Hypothalamus (tissue), 51 donors: ENCODE results near the gene NYNRIN.
"Not testable (repeated sequence)": the region's sequence is repeated elsewhere in the genome, so short reads cannot be mapped to it uniquely, and the experiment has no call there.

Source experiments
- DNase-seq, 51 donors: peaks; one replicate each; lab custom pipeline; 2025; lab: John Stamatoyannopoulos, UW

NYNRIN gene

DNA sequence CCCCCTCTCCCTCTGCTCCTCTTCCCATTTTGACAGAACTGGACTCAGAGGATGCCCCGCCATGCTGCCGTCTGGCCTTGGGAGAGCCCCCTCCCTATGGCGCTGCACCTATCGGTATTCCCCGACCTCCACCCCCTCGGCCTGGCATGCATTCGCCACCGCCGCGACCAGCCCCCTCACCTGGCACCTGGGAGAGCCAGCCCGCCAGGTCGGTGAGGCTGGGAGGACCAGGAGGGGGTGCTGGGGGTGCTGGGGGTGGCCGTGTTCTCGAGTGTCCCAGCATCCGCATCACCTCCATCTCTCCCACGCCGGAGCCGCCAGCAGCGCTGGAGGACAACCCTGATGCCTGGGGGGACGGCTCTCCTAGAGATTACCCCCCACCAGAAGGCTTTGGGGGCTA, 29.3 kb upstream of the NYNRIN start:
- no peak for DNase-seq

DNA sequence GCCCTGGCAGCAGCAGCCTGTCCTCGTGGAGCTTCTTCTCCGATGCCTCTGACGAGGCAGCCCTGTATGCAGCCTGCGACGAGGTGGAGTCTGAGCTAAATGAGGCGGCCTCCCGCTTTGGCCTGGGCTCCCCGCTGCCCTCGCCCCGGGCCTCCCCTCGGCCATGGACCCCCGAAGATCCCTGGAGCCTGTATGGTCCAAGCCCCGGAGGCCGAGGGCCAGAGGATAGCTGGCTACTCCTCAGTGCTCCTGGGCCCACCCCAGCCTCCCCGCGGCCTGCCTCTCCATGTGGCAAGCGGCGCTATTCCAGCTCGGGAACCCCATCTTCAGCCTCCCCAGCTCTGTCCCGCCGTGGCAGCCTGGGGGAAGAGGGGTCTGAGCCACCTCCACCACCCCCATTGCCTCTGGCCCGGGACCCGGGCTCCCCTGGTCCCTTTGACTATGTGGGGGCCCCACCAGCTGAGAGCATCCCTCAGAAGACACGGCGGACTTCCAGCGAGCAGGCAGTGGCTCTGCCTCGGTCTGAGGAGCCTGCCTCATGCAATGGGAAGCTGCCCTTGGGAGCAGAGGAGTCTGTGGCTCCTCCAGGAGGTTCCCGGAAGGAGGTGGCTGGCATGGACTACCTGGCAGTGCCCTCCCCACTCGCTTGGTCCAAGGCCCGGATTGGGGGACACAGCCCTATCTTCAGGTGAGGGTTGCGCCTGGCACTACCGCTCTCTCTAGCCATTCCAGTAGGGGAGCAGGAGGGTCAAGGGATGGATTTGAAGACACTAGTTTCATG, 28.7 kb upstream of the NYNRIN start:
- DNase-seq = no peak

DNA sequence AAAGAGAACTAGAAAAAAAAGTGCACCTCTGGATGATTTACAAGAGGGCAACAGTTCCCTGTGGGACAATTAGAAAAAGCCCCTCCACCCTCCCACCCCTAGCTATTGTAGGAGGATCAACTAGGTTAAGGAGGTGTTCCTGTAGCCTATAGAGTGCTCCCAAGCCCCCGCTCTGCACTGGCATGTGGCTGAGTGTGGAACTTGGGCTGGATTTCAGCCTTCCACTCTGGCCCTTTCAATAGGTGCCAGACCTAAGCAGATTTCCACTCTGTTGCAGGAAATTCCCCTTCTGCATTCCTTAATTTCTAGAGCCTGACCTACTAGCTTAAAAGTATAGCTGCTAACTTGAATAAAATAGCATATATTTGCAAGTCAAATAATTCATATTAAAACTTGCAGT, 28.1 kb upstream of the NYNRIN start:
- DNase-seq = no peak

GRCh38 chr14:24371605-24372004, 27.2 kb upstream of the NYNRIN start:
- not testable (repeated sequence) for DNase-seq

DNA sequence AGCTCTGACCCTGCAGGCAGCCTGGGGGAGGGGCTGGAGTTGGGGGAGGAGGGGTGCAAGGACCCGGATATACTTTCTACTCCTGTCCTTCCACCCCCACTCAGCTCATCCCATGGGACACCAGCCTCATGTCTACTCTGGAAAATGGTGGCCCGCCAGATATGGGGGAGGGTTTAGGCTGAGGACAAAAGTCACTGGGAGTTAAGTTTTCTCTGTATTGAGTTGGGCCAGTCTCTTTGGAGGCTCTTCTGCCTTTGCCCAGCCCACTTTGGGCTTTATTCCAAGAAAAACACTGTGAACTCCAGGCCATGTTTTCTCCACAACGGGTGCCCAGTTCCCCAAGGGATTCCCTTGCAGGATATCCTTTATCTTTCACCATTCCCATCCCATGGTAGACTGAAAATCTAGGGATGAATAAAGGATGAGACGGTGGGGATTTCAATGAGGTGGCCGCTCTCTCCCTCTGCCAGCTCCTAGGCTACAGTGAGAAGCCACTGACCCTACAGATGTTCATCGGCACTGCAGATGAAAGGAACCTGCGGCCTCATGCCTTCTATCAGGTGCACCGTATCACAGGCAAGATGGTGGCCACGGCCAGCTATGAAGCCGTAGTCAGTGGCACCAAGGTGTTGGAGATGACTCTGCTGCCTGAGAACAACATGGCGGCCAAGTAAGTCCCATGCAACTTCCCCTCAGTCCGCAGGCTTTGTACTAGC, 25.9 kb upstream of the NYNRIN start:
- no peak for DNase-seq

GRCh38 chr14:24376448-24377070, 22.2 kb upstream of the NYNRIN start:
- no peak for DNase-seq

- no peak for DNase-seq
Observed at GRCh38 chr14:24377126-24377525, 21.7 kb upstream of the NYNRIN start.

- DNase-seq = no peak
Observed at GRCh38 chr14:24377657-24378056, 21.1 kb upstream of the NYNRIN start.

- no peak for DNase-seq
Observed at GRCh38 chr14:24378327-24378726, 20.5 kb upstream of the NYNRIN start.

DNA sequence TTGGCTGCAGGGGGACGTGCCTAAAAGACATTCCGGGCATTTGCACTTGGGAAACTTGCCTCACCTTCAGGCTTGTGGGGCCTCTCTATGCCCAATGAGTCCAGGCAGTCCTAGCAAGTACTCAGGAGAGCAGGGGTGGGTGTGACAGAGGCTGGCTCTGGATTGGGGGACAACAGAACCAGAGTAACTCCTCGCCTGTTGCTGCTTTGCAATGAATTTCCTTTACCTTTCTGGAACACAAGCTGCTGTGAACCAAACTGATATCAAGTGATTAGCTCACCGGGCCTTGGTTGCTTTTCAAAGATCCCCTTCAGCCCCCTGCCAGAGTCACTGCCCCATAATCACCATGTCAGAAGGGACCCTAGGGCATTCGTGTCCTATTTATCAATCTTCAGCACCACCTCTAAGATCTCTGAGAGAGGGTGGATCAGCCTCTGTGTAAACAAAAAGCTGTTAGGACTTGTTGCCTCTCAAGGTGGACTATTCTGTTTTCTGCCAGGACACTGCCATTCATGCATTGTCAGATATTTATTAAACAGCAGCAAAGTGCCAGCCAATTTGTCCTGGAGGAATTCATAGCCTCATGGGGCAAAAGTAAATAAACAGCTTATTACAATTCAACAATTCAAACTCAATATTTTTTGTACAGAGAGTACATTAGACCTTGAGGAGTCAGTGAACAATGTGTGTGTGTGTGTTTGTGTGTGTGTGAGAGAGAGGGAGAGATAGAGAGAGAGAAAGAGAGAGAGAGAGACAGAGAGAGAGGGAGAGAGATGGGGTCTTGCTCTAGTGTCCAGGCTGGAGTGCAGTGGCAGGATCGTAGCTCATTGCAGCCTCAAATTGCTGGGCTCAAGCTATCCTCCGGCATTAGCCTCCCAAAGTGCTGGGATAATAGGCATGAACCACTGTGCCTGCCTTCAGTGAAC, 19.6 kb upstream of the NYNRIN start:
- DNase-seq = no peak

DNA sequence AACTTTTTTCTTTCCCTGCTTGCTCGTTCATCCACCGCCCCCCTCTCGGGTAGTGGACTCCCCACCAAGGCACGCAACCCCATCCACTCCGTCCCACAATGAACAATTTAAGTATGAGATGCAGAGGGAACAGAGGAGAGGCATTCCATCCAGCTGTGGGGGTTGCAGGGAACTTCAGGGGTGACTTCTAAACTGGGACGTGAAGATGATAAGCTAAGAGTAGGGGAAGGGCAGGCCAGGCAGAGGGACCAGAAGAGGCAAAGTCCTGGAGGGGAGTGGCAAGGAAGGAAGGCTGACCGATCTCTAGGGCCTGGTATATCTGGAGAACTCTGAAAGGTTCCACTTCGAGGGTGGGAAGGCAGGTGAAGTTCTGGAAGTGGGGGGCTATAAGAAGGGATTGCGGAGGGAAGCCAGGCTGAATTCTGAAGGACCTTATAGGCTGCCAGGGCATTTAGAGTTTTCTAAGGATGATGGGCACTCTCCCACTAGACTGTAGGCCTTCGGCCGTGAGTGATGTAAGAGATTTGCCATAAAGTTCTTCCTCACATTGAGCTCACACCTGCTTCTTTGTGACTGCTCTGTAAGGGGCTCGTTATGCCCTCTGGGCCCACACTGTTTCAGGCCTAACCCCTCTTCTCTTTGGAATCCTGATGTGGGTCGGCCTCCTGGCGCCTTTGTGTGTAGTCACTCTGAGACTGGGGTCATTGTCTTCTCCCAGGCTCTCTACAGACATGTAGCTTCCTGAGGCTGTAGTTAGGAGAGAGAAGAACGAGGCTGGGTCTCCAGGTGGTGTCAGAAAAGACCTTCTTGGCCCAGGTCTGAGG, 18.7 kb upstream of the NYNRIN start:
- no peak for DNase-seq

DNA sequence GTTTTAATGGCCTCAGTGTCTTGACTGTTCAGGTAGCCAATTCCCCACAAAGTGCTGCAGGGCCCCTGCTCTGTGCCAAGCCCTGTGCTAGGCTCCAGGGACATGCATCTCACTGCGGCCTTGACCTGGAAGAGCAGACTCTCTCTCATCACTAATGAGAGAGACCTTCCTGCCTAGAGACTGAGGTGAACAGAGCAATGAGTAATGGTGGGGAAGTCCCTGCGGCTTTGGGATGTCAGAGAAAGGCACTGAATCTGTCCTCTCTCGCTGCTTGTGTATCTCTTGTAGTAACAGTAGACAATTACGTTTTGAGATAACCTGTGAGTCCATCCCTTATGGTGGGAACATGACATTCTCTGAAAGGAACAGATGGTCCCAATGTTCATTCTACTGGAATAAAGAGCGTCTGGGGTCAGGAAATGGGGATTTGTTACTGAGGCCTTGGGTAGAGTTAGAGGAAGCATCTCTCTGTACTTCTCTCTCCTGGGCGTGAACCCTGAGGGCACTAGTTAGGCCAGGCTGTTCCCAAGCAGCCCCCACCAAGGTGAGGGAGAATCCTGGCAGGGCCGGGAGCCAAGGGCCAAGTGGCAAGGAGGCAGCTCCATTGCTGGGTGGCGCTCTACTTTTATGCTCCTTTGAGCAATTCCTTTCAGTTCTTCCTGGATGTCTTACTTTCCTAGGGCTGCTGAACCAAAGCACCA, 17.3 kb upstream of the NYNRIN start:
- no peak for DNase-seq

- no peak for DNase-seq
Observed at GRCh38 chr14:24382064-24382371, 16.8 kb upstream of the NYNRIN start.

DNA sequence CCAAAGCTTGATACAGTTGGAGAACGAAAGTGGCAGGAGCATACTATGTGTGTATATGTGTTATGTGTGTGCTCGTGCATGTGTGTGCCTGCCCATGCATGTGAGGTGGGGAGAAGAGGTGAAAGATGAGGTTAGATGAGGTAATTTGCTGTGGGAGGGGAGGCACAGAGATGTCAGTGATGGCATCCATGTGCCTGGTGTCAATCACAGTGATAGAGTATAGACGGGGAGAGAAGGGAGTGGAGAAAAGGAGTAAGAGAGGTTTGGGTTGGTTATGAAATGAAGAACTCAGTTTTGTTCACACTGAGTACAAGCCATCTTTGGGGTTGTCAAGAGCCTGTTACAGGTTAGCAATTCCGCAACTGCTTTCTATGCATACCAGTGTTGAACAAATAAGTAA, 14.6 kb upstream of the NYNRIN start:
- DNase-seq = no peak

GRCh38 chr14:24385524-24385923, 13.3 kb upstream of the NYNRIN start:
- no peak for DNase-seq

DNA sequence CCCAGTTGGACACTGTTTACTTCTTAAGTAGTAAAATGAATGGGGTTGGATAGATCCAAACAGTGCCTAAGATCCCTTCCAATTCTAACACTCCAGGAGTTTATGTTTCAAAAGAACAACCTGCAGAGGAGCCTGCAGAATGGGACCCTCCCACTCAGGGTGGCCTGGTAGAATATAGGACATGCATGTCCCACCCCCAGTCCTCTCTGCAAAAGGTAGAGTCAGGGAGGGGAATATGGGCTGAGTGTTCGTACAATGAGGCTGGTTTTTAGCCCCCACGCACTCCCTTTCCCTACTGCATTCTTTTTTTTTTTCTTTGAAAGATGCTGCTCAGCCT, 11.8 kb upstream of the NYNRIN start:
- DNase-seq = no peak

DNA sequence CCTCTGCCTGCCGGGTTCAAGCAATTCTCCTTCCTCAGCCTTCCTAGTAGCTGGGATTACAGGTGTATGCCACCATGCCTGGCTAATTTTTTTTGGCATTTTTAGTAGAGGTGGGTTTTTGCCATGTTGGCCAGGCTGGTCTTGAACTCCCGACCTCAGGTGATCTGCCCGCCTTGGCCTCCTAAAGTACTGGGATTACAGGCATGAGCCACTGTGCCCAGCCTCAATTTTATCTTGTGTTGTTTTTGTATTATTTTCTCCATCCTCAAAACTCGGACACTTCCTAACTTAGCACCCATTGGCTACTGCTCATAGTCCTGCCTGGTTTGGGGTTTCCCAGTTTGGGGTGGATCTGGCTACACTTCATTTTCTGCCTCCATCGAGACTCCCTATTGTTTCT, 11.2 kb upstream of the NYNRIN start:
- DNase-seq = not testable (repeated sequence)

DNA sequence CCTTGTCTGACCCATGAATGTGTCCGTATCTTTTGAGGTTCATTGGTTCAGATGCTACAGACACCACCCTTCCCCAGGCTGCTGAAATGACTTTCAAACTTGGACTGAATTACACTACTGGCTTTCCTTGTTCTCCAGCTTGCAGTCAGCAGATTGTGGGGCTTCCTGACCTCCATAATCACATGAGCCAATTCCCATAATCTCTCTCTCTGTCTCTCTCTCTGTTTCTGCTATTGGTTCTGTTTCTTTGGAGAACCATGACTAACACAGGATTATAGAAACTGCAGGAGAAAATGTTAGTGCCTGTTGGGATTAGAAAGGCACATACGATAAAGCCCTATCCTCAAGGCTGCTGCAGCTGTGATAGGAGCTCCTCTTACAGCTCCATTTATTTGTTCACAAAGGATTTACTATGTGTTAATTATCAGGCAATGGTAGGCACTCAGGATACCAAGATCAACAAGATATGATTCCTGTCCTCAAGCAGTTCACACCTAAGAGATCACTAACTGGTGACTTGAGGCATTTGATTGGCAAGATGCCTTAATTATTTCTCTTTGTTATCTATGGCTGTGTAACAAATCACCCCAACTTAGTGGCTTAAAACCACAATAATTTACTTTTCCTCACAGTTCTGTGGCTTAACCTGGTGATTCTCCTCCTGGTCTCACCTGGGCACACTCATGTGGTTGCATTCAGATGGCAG, 10.2 kb upstream of the NYNRIN start:
- DNase-seq = no peak
